Naive thymus-derived CD4-positive, alpha-beta T cell (primary cell): ENCODE data around the gene ATP13A3. TPM values are rescaled to one million over a fixed set of nuclear protein-coding genes. Genes with fewer than 3 reads are reported as not detected.

Experiments used
- ATAC-seq: fragments of 150-1000 bp; cut with Tn5 transposase; 2 replicates; pipeline ENCODE4 v1.10.0; 2021; ENCODE audit warnings: mild to moderate bottlenecking, moderate library complexity
- CTCF ChIA-PET: fragments of 350-600 bp; sonication (Branson Sonifier 250); formaldehyde crosslinking; loops from one replicate; lab custom pipeline; 2021; ENCODE audit warnings: antibody characterized with exemption; lab: Charles Lee
- POLR2A ChIA-PET: fragments of 350-600 bp; sonication (Branson Sonifier 250); formaldehyde crosslinking; loops from one replicate; lab custom pipeline; 2021; ENCODE audit warnings: antibody characterized with exemption, inconsistent platforms; lab: Charles Lee
- DNase-seq, 9 donors: peaks; one replicate each; pipeline versions ENCODE4 v3.0.0 to v3.0.0-alpha.2; 2020 to 2022; ENCODE audit warnings: mixed read lengths in 1 of 9
- H3K27ac ChIP-seq: one replicate; pipeline ENCODE4 v1.7.0; 2013; ENCODE audit warnings: mild to moderate bottlenecking, low read depth, low read length, moderate library complexity
- H3K27me3 ChIP-seq, 2 donors: one replicate each; pipeline ENCODE4 v1.7.0; 2013; ENCODE audit warnings: low read length in 2 of 2, mild to moderate bottlenecking in 2 of 2, moderate library complexity in 2 of 2; ENCODE audit not compliant: control insufficient read depth in 2 of 2, insufficient read depth in 2 of 2
- H3K36me3 ChIP-seq, 3 experiments: 1 replicate in 2 of 3; 2 replicates in 1 of 3; pipeline ENCODE4 v1.7.0; 2013; ENCODE audit warnings: low read length in 3 of 3, mild to moderate bottlenecking in 3 of 3, moderate library complexity in 1 of 3; ENCODE audit not compliant: insufficient read depth in 3 of 3, control insufficient read depth in 2 of 3
- H3K4me1 ChIP-seq, 2 donors: one replicate each; pipeline ENCODE4 v1.7.0; 2013; ENCODE audit warnings: low read length in 2 of 2, mild to moderate bottlenecking in 2 of 2, moderate library complexity in 1 of 2; ENCODE audit not compliant: control insufficient read depth in 2 of 2, insufficient read depth in 2 of 2
- H3K4me3 ChIP-seq: 2 replicates; pipeline ENCODE4 v1.7.0; 2013; ENCODE audit warnings: mild to moderate bottlenecking, low read length
- H3K9me3 ChIP-seq, 3 experiments: 1 replicate in 2 of 3; 2 replicates in 1 of 3; pipeline ENCODE4 v1.7.0; 2013; ENCODE audit warnings: low read length in 3 of 3; ENCODE audit not compliant: control insufficient read depth in 2 of 3
- H3K27ac Mint-ChIP-seq, 9 donors: one replicate each; pipeline ENCODE4 v1.8.0; 2020 to 2022; ENCODE audit warnings: mixed read lengths in 9 of 9, mild to moderate bottlenecking in 8 of 9, moderate library complexity in 5 of 9, inconsistent platforms in 2 of 9
- H3K27me3 Mint-ChIP-seq, 5 donors: one replicate each; pipeline ENCODE4 v1.8.0; 2021 to 2022; ENCODE audit warnings: mixed read lengths in 5 of 5, mild to moderate bottlenecking in 1 of 5
- H3K36me3 Mint-ChIP-seq, 5 donors: one replicate each; pipeline ENCODE4 v1.8.0; 2020 to 2022; ENCODE audit warnings: mixed read lengths in 5 of 5, mild to moderate bottlenecking in 3 of 5, inconsistent platforms in 1 of 5
- H3K4me1 Mint-ChIP-seq, 7 donors: one replicate each; pipeline ENCODE4 v1.8.0; 2020 to 2022; ENCODE audit warnings: mixed read lengths in 7 of 7, mild to moderate bottlenecking in 3 of 7, inconsistent platforms in 1 of 7
- H3K4me3 Mint-ChIP-seq, 10 donors: one replicate each; pipeline ENCODE4 v1.8.0; 2020 to 2022; ENCODE audit warnings: mild to moderate bottlenecking in 10 of 10, mixed read lengths in 10 of 10, moderate library complexity in 6 of 10, inconsistent platforms in 2 of 10
- H3K9me3 Mint-ChIP-seq, 11 donors: one replicate each; pipeline ENCODE4 v1.8.0; 2020 to 2022; ENCODE audit warnings: mixed read lengths in 11 of 11, mild to moderate bottlenecking in 4 of 11, inconsistent platforms in 1 of 11, moderate library complexity in 1 of 11
- intact Hi-C, 2 donors: fragments of 100-400 bp; cut with micrococcal nuclease; formaldehyde crosslinking; loops; one replicate each; pipeline ENCODE4 v1.15.1; 2023
- polyA plus RNA-seq, 2 donors: library from polyadenylated mRNA; unstranded; fragments of 300-500 nt; fragmentation: Illumina TruSeq; gene quantifications; one replicate each; pipeline ENCODE4 v1.2.3, GENCODE V29; 2021
- total RNA-seq, 6 experiments: library from RNA in 5 of 6; stranded (reverse) in 5 of 6; gene quantifications; 1 replicate in 5 of 6; 2 replicates in 1 of 6; pipeline ENCODE4 v1.2.3 and lab custom pipeline; 2021 to 2026

ATP13A3 gene
- total and polyA plus RNA-seq, 7 experiments from 2014 or later, result 4.6 to 81.8 (median 46.7) TPM

DNA sequence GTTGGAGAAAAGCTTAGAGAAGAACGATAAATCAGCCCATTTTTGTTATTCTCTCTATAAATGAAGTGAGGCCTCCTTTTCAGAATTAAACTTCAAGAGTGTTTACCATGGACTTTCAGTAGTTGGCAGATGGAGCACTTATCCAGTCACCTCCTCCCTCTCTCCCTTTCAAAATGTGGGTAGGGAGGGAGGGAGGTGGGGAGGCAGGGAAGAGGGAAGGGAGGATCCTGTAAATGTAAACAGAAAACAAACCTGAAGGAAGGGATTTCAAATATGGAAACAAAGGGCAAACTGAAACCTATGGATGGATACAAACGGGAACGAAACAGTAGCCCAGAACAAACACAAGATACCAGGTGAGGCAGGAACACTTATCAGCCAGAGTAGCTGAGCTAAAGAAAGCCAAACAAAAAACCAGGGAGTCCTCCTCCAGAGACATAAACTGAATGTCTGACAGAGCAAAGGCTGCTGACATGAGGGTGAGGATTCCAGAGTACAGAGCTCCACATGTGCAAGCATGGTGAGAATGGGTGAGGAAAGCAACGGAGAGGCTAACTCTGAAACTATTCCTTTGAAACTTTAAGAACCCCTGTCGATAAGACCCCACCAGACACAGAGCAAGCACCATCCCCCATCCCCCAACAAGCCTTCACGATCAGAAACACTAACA is 46.8 kb downstream of the ATP13A3 start:
- intact Hi-C loops, result no loop called here
- ChIA-PET POLR2A (no interaction called here), CTCF (interaction anchor here (1.2 kb wide), 1 partner anchor 36 kb away, joined by 3 read pairs; no protein-coding TSS in a partner anchor)
- Histone ChIP-seq H3K9me3 (no peaks in the 10 kb centered on the region), H3K27ac (no peak overlapping the region), H3K4me3 (no peak overlapping the region), H3K4me1 (no peaks in the 10 kb centered on the region), H3K27me3 (no peaks in the 10 kb centered on the region), H3K36me3 (peaks cover 0 to 48% (median 13%) of the 10 kb centered on the region in 3 experiments)
- DNase-seq, result no peak
- H3K36me3 Mint-ChIP-seq, result peaks cover 7 to 70% (median 28%) of the 10 kb centered on the region in 5 donors
- no peaks in the 10 kb centered on the region for H3K27me3 Mint-ChIP-seq
- no peaks in the 10 kb centered on the region for H3K9me3 Mint-ChIP-seq
- H3K4me1 Mint-ChIP-seq, result peaks cover 0 to 16% (median 0%) of the 10 kb centered on the region in 7 donors
- no peak for ATAC-seq
- H3K27ac Mint-ChIP-seq, result no peak overlapping the region
- H3K4me3 Mint-ChIP-seq, result no peak overlapping the region

DNA sequence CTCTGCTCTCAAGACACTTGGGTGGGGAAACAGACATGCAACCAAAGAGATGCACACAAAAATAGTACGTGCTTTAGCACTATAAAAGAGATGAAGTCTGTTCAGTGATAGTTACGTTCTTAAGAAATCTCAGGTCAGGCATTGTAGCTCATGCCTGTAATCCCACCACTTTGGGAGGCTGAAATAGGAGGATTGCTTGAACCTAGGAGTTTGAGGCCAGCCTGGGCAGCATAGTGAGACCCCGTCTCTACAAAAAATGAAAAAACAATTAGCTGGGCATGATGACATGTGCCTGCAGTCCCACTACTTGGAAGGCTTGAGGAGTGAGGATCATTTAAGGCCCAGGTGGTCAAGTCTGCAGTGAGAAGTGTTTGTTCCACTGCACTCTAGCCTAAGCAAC is 52.3 kb downstream of the ATP13A3 start:
- H3K36me3 ChIP-seq, result peaks cover 11 to 77% (median 14%) of the 10 kb centered on the region in 3 experiments
- no peak overlapping the region for H3K4me3 ChIP-seq
- ATAC-seq (no peak), DNase-seq (no peak)
- intact Hi-C loops, result no loop called here
- ChIA-PET POLR2A (no interaction called here), CTCF (no interaction called here)
- no peaks in the 10 kb centered on the region for H3K27me3 ChIP-seq
- peaks cover 11 to 56% (median 29%) of the 10 kb centered on the region in 5 donors for H3K36me3 Mint-ChIP-seq
- H3K27me3 Mint-ChIP-seq, result no peaks in the 10 kb centered on the region
- no peak overlapping the region for H3K27ac ChIP-seq
- no peaks in the 10 kb centered on the region for H3K9me3 Mint-ChIP-seq
- no peaks in the 10 kb centered on the region for H3K4me1 ChIP-seq
- H3K4me1 Mint-ChIP-seq, result peaks cover 0 to 10% (median 0%) of the 10 kb centered on the region in 7 donors
- H3K27ac Mint-ChIP-seq, result no peak overlapping the region
- no peak overlapping the region for H3K4me3 Mint-ChIP-seq
- no peaks in the 10 kb centered on the region for H3K9me3 ChIP-seq

DNA sequence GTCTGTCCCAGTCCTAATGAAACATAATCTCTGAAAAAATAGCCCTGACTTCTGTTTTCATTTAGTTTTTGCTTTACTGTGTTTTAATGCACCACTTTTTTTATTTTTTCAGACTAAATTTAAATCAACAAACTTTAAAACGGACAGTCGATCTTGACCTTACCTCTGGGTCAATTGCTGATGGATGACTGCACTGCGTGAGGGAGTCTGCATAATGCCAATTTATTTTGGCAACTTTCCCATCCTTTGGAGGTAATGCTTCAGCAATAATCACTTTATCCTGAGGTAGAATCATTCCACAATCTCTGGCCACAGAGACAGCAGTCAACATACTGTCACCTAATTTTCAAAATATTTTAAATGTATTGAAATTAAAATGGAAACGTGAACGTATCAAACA is 55.2 kb downstream of the ATP13A3 start:
- ChIA-PET CTCF (interaction anchor here (0.8 kb wide), 1 partner anchor 87 kb away, joined by 3 read pairs; no protein-coding TSS in a partner anchor), POLR2A (no interaction called here)
- H3K27me3 ChIP-seq, result no peaks in the 10 kb centered on the region
- Mint-ChIP-seq H3K4me1 (peaks cover 0 to 2% (median 0%) of the 10 kb centered on the region in 7 donors), H3K9me3 (no peaks in the 10 kb centered on the region), H3K4me3 (no peak overlapping the region), H3K27me3 (no peaks in the 10 kb centered on the region), H3K36me3 (peaks cover 13 to 52% (median 27%) of the 10 kb centered on the region in 5 donors), H3K27ac (peak overlapping the region in 1 of 9 donors; percentile 25)
- peaks cover 11 to 73% (median 11%) of the 10 kb centered on the region in 3 experiments for H3K36me3 ChIP-seq
- intact Hi-C loops, result no loop called here
- ATAC-seq (no peak), DNase-seq (no peak)
- no peak overlapping the region for H3K4me3 ChIP-seq
- no peaks in the 10 kb centered on the region for H3K9me3 ChIP-seq
- H3K27ac ChIP-seq, result no peak overlapping the region
- no peaks in the 10 kb centered on the region for H3K4me1 ChIP-seq

DNA sequence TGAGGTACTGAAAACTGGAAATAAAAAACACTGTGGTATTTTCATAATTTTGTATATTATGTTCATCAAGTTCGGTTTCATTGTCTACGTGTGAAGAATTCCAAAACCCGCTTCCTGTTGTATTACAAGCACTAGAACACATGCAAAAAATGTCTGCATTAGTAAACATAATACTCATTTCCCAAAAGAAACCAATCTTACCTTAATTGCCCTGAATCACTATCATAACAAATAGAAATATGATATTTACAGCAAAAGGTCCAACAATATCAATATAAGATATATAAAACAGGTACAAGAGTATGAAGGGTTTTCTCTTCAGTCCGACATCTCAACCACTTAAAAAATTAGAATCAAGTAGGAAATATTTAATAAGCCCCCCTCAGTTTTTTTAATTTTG is 61.4 kb downstream of the ATP13A3 start:
- peaks cover 0 to 34% (median 14%) of the 10 kb centered on the region in 3 experiments for H3K36me3 ChIP-seq
- H3K36me3 Mint-ChIP-seq, result peaks cover 5 to 39% (median 24%) of the 10 kb centered on the region in 5 donors
- CTCF ChIA-PET, result no interaction called here

DNA sequence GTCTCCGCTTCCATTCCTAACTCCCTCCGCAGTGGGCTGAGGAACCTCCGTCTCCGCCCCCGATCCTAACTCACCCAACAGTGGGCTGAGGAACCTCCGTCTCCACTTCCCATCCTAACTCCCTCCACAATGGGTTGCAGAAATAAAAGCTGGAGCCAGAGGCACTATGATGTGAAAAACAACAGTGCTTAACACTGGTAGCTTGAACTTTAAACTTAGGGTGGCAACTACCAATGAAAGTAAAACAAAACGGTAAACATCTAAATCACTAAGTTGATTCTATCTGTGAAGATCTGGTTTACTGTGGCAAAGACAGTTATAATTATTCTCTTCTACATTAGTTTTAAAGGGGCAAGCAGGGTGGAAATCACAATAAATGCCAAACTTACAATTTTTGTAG is 61.8 kb downstream of the ATP13A3 start:
- peaks cover 0 to 30% (median 13%) of the 10 kb centered on the region in 3 experiments for H3K36me3 ChIP-seq
- H3K27ac Mint-ChIP-seq, result no peak overlapping the region
- intact Hi-C loops, result no loop called here
- H3K9me3 Mint-ChIP-seq, result no peaks in the 10 kb centered on the region
- ATAC-seq (no peak), DNase-seq (no peak)
- no peak overlapping the region for H3K4me3 Mint-ChIP-seq
- no peak overlapping the region for H3K27ac ChIP-seq
- CTCF ChIA-PET, result no interaction called here
- no peaks in the 10 kb centered on the region for H3K4me1 ChIP-seq
- peaks cover 5 to 38% (median 24%) of the 10 kb centered on the region in 5 donors for H3K36me3 Mint-ChIP-seq
- H3K4me1 Mint-ChIP-seq, result no peaks in the 10 kb centered on the region
- H3K27me3 ChIP-seq, result no peaks in the 10 kb centered on the region
- no peak overlapping the region for H3K4me3 ChIP-seq
- POLR2A ChIA-PET, result no interaction called here
- no peaks in the 10 kb centered on the region for H3K27me3 Mint-ChIP-seq
- H3K9me3 ChIP-seq, result no peaks in the 10 kb centered on the region

More for the DNA sequence above, 61.4 kb downstream of the ATP13A3 start:
- no peak overlapping the region for H3K4me3 Mint-ChIP-seq
- H3K27me3 Mint-ChIP-seq, result no peaks in the 10 kb centered on the region
- H3K9me3 Mint-ChIP-seq, result no peaks in the 10 kb centered on the region
- Histone ChIP-seq H3K4me1 (no peaks in the 10 kb centered on the region), H3K9me3 (no peaks in the 10 kb centered on the region), H3K4me3 (no peak overlapping the region), H3K27me3 (no peaks in the 10 kb centered on the region), H3K27ac (no peak overlapping the region)
- intact Hi-C loops, result no loop called here
- POLR2A ChIA-PET, result interaction anchor here (0.7 kb wide), 1 partner anchor 31 kb away, joined by 4 read pairs; no protein-coding TSS in a partner anchor
- no peaks in the 10 kb centered on the region for H3K4me1 Mint-ChIP-seq
- DNase-seq, result no peak
- ATAC-seq, result no peak
- no peak overlapping the region for H3K27ac Mint-ChIP-seq

DNA sequence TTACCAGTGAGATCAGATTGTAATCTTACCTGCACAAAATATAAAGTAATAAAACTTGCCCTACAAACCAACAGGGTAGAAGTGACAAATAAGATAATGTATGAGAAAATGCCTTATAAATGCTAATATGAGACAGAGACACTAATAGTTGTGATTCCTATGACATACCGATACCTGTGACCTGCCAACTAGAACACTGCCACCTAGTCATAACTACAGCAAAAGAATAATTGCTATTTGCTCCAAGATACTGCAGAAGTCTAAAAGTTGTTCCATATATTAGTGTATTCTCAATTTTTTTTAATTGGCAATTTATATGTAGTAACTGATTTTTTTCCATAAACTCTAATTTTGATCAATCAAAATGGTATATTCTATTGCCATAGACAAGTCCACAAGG is 62.4 kb downstream of the ATP13A3 start:
- peaks cover 0 to 24% (median 7%) of the 10 kb centered on the region in 3 experiments for H3K36me3 ChIP-seq
- H3K36me3 Mint-ChIP-seq, result peaks cover 2 to 34% (median 24%) of the 10 kb centered on the region in 5 donors
- H3K9me3 Mint-ChIP-seq, result no peaks in the 10 kb centered on the region
- ATAC-seq (no peak), DNase-seq (no peak)
- no peak overlapping the region for H3K4me3 ChIP-seq
- no peaks in the 10 kb centered on the region for H3K27me3 ChIP-seq
- ChIA-PET CTCF (no interaction called here), POLR2A (no interaction called here)
- no peak overlapping the region for H3K4me3 Mint-ChIP-seq
- H3K27ac ChIP-seq, result no peak overlapping the region
- no peaks in the 10 kb centered on the region for H3K9me3 ChIP-seq
- H3K4me1 Mint-ChIP-seq, result no peaks in the 10 kb centered on the region
- H3K4me1 ChIP-seq, result no peaks in the 10 kb centered on the region
- intact Hi-C loops, result no loop called here
- no peaks in the 10 kb centered on the region for H3K27me3 Mint-ChIP-seq
- H3K27ac Mint-ChIP-seq, result no peak overlapping the region
